Activated CD4-positive, alpha-beta T cell treated with anti-CD3 and anti-CD28 coated beads for 36 hours (primary cell): ENCODE data around the gene IDH3A. TPM values are rescaled to one million over a fixed set of nuclear protein-coding genes. Genes with fewer than 3 reads are reported as not detected.

Source experiments
- ATAC-seq: fragments of 200-7000 bp; cut with Tn5 transposase; one replicate; pipeline ENCODE4 v1.10.0; 2021; ENCODE audit warnings: mild to moderate bottlenecking, moderate library complexity
- CTCF ChIA-PET: fragments of 350-600 bp; sonication (Branson Sonifier 250); formaldehyde crosslinking; loops from one replicate; lab custom pipeline; 2021; ENCODE audit warnings: antibody characterized with exemption; lab: Charles Lee
- POLR2A ChIA-PET: fragments of 350-600 bp; sonication (Branson Sonifier 250); formaldehyde crosslinking; loops from one replicate; lab custom pipeline; 2021; ENCODE audit warnings: antibody characterized with exemption, inconsistent platforms; lab: Charles Lee
- DNase-seq: peaks from one replicate; pipeline ENCODE4 v3.0.0-alpha.2; 2020
- H3K27ac Mint-ChIP-seq: one replicate; pipeline ENCODE4 v1.8.0; 2021; ENCODE audit warnings: mixed read lengths
- H3K27me3 Mint-ChIP-seq: one replicate; pipeline ENCODE4 v1.8.0; 2021; ENCODE audit warnings: mixed read lengths
- H3K36me3 Mint-ChIP-seq: one replicate; pipeline ENCODE4 v1.8.0; 2021; ENCODE audit warnings: low read depth, mixed read lengths
- H3K4me1 Mint-ChIP-seq: one replicate; pipeline ENCODE4 v1.8.0; 2021; ENCODE audit warnings: mixed read lengths
- H3K4me3 Mint-ChIP-seq: one replicate; pipeline ENCODE4 v1.8.0; 2021; ENCODE audit warnings: mild to moderate bottlenecking, moderate library complexity, mixed read lengths
- H3K9me3 Mint-ChIP-seq: one replicate; pipeline ENCODE4 v1.8.0; 2021; ENCODE audit warnings: low read depth, mixed read lengths
- intact Hi-C, 2 experiments: fragments of 100-400 bp; cut with DNase I in 1 of 2; cut with micrococcal nuclease in 1 of 2; formaldehyde crosslinking; loops; one replicate each; pipeline versions ENCODE4 v1.14.2 to v1.15.1; 2022 to 2024; cut with DNase I, micrococcal nuclease
- total RNA-seq, 2 experiments: library from RNA; stranded (reverse); gene quantifications; one replicate each; pipeline ENCODE4 v1.2.3, GENCODE V29; 2021

Gene IDH3A
- total RNA-seq, result 100 to 1,000 TPM; 129 to 135 TPM

- H3K4me3 Mint-ChIP-seq, result peak within 1 kb of the TSS; percentile 95
- ChIA-PET POLR2A (interaction anchor here (0.6 to 2.5 kb wide), 6 partner anchors 11 to 99 kb away, joined by 3 to 12 read pairs (median 7); partner anchors contain the start of gene CIB2), CTCF (interaction anchor here (1.0 to 2.9 kb wide), 6 partner anchors 10 to 151 kb away, joined by 3 to 12 read pairs (median 4); partner anchors contain the start of gene SKIC8)
- peak within 1 kb of the TSS; percentile 96 for H3K27ac Mint-ChIP-seq
- ATAC-seq (peak; percentile 94), DNase-seq (peak; percentile 100)
- H3K36me3 Mint-ChIP-seq, result peaks cover 17% of the 10 kb centered on the region
- H3K4me1 Mint-ChIP-seq, result peaks cover 41% of the 10 kb centered on the region
- intact Hi-C loops, result loop anchor here (1.0 to 5.0 kb wide), 10 partner anchors 13 to 723 kb away; partner anchors contain the start of genes CIB2 (in 2 of the 2), HYKK (in 1 of the 2), IREB2 (in 1 of the 2) and MORF4L1 (in 1 of the 2)
- no peaks in the 10 kb centered on the region for H3K9me3 Mint-ChIP-seq
- H3K27me3 Mint-ChIP-seq, result no peaks in the 10 kb centered on the region
Observed at GRCh38 chr15:78149068-78149804, at the start of gene IDH3A. Gene IDH3A, plus strand, starts transcription at chr15:78149362. Its CDS starts 42 bp downstream, at chr15:78149404.

DNA sequence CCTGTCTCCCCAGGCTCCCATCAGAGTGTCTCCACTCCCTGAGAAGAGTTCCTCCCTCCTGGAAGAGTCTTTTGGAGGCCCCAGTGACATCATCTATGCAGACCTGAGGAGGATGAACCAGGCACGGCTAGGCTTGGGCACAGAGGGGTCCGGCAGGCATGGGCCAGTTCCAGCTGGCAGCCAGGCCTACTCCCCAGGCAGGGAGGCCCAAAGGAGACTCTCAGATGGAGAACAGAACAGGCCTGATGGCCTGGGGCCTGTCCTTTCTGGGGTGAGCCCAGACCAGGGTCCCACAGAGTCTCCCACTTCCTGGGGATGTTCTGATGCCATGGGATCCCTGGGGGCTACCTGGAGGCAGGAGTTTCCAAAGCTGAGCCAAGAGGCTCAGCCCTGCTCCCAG, 48.3 kb upstream of the IDH3A start:
- ChIA-PET CTCF (interaction anchor here (0.8 to 1.3 kb wide), 2 partner anchors 100 to 139 kb away, joined by 3 to 4 read pairs; no protein-coding TSS in a partner anchor), POLR2A (no interaction called here)
- Mint-ChIP-seq H3K27me3 (no peaks in the 10 kb centered on the region), H3K36me3 (no peaks in the 10 kb centered on the region), H3K27ac (no peak overlapping the region), H3K9me3 (no peaks in the 10 kb centered on the region), H3K4me1 (peaks cover 32% of the 10 kb centered on the region), H3K4me3 (no peak overlapping the region)
- ATAC-seq (no peak), DNase-seq (no peak)
- intact Hi-C loops, result no loop called here

- ATAC-seq, result no peak
Observed at GRCh38 chr15:78101423-78102105, 47.6 kb upstream of the IDH3A start.

DNA sequence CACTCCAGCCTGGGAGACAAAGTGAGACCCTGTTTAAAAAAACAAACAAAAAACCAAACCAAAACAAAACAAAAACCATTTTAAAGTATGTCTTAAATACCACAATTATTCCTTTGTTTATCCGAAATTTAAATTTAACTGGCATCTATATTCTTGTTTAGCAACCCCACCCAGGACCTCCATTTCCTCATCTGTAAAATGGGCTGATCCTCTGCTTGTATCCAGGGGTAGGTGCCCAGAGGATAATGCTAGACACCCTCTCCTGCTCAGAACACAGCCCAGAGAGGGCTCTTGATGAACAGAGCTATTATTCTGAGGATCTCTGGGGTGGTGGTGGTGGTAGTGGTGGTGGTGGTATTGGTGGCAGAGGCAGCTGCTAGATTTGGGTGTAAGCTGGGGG, 47.0 kb upstream of the IDH3A start:
- Mint-ChIP-seq H3K9me3 (no peaks in the 10 kb centered on the region), H3K27ac (no peak overlapping the region), H3K27me3 (no peaks in the 10 kb centered on the region), H3K36me3 (no peaks in the 10 kb centered on the region), H3K4me1 (peaks cover 34% of the 10 kb centered on the region), H3K4me3 (no peak overlapping the region)
- DNase-seq, result no peak
- no peak for ATAC-seq
- ChIA-PET CTCF (no interaction called here), POLR2A (no interaction called here)
- intact Hi-C loops, result no loop called here

More at GRCh38 chr15:78101423-78102105, 47.6 kb upstream of the IDH3A start:
- Mint-ChIP-seq H3K27ac (no peak overlapping the region), H3K36me3 (no peaks in the 10 kb centered on the region), H3K4me3 (no peak overlapping the region), H3K27me3 (no peaks in the 10 kb centered on the region), H3K4me1 (peaks cover 34% of the 10 kb centered on the region), H3K9me3 (no peaks in the 10 kb centered on the region)
- DNase-seq, result no peak
- intact Hi-C loops, result no loop called here
- ChIA-PET CTCF (interaction anchor here (0.6 to 1.3 kb wide), 3 partner anchors 101 to 141 kb away, joined by 3 to 4 read pairs (median 3); no protein-coding TSS in a partner anchor), POLR2A (no interaction called here)

DNA sequence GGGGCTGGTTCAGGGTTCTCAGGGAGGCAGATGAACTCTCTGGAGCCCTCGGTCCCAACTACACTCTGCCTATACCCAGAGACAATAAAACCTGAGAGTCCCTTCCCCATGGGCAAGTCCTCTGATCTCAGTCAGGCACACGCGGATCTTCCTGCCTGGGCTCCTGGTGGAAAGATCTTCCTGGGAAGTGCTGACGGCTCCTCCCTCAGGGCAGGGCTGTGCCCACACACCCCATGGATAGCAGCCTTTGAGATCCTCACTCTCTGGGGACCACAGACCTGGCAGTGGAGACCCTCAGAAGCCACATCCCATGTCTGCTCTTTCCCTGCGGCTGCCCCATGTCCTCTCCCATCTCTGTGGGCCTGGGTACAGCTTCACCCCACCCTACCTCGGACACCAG, 46.4 kb upstream of the IDH3A start:
- Mint-ChIP-seq H3K4me1 (peaks cover 34% of the 10 kb centered on the region), H3K27ac (peak overlapping the region; percentile 87)
- POLR2A ChIA-PET, result no interaction called here

DNA sequence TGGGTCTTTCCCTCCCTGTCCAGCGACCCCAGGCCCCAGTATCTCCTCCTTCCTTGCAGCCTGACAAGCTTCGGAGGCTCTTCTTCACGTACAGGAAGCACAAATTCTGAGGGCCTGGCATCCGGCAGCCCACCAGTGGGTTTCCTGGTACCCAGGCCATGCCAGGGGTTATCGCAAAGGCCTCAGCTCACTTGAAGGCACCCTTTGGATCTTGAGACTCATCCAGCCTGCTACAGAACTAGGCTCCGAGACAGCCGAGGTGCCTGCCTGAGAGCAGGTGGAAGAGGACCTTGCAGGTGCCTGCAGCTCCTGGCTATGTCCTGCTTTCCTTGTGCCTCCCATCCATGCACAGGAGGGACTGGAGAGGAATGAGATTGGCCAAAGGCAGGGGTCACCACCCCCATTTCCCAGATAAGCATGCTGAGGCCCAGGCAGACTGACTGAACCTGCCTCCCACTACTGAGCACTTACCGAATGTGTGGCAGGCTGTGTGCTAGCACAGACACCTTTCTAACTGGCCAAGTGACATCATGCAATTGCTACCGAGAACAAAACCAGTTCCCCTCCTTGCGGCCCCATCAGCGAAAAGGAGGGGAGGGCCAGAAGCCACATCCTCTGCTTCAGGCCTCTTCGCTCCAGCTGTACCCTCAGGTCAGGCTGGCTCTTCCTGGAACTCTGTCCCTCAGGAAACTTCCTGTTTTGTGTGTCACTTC, 45.6 kb upstream of the IDH3A start:
- H3K27ac Mint-ChIP-seq, result peak overlapping the region; percentile 87
- DNase-seq (peak; percentile 84), ATAC-seq (peak; percentile 92)
- H3K36me3 Mint-ChIP-seq, result no peaks in the 10 kb centered on the region
- H3K27me3 Mint-ChIP-seq, result no peaks in the 10 kb centered on the region
- no peaks in the 10 kb centered on the region for H3K9me3 Mint-ChIP-seq
- no peak overlapping the region for H3K4me3 Mint-ChIP-seq
- intact Hi-C loops, result no loop called here
- H3K4me1 Mint-ChIP-seq, result peaks cover 36% of the 10 kb centered on the region
- ChIA-PET CTCF (interaction anchor here (0.7 to 1.9 kb wide), 7 partner anchors 9 to 137 kb away, joined by 3 to 6 read pairs (median 4); no protein-coding TSS in a partner anchor), POLR2A (interaction anchor here (0.7 to 1.3 kb wide), 3 partner anchors 27 to 348 kb away, joined by 3 to 4 read pairs (median 3); partner anchors contain the start of gene CIB2)

More for the DNA sequence above, 46.4 kb upstream of the IDH3A start:
- intact Hi-C loops, result no loop called here
- Mint-ChIP-seq H3K36me3 (no peaks in the 10 kb centered on the region), H3K27me3 (no peaks in the 10 kb centered on the region), H3K4me3 (no peak overlapping the region), H3K9me3 (no peaks in the 10 kb centered on the region)
- CTCF ChIA-PET, result interaction anchor here (0.7 to 1.9 kb wide), 5 partner anchors 8 to 136 kb away, joined by 3 to 6 read pairs (median 4); no protein-coding TSS in a partner anchor
- ATAC-seq (no peak), DNase-seq (no peak)

- H3K9me3 Mint-ChIP-seq, result no peaks in the 10 kb centered on the region
- ChIA-PET POLR2A (interaction anchor here (0.7 to 1.3 kb wide), 3 partner anchors 27 to 349 kb away, joined by 3 to 4 read pairs (median 3); partner anchors contain the start of gene CIB2), CTCF (interaction anchor here (0.8 to 1.9 kb wide), 4 partner anchors 8 to 137 kb away, joined by 3 to 6 read pairs (median 5); no protein-coding TSS in a partner anchor)
- ATAC-seq, result peak; percentile 23
- H3K4me1 Mint-ChIP-seq, result peaks cover 36% of the 10 kb centered on the region
- H3K27ac Mint-ChIP-seq, result peak overlapping the region; percentile 87
- intact Hi-C loops, result no loop called here
- no peaks in the 10 kb centered on the region for H3K36me3 Mint-ChIP-seq
- DNase-seq, result no peak
- H3K27me3 Mint-ChIP-seq, result no peaks in the 10 kb centered on the region
- H3K4me3 Mint-ChIP-seq, result no peak overlapping the region
Observed at GRCh38 chr15:78104119-78104479, 45.1 kb upstream of the IDH3A start.

DNA sequence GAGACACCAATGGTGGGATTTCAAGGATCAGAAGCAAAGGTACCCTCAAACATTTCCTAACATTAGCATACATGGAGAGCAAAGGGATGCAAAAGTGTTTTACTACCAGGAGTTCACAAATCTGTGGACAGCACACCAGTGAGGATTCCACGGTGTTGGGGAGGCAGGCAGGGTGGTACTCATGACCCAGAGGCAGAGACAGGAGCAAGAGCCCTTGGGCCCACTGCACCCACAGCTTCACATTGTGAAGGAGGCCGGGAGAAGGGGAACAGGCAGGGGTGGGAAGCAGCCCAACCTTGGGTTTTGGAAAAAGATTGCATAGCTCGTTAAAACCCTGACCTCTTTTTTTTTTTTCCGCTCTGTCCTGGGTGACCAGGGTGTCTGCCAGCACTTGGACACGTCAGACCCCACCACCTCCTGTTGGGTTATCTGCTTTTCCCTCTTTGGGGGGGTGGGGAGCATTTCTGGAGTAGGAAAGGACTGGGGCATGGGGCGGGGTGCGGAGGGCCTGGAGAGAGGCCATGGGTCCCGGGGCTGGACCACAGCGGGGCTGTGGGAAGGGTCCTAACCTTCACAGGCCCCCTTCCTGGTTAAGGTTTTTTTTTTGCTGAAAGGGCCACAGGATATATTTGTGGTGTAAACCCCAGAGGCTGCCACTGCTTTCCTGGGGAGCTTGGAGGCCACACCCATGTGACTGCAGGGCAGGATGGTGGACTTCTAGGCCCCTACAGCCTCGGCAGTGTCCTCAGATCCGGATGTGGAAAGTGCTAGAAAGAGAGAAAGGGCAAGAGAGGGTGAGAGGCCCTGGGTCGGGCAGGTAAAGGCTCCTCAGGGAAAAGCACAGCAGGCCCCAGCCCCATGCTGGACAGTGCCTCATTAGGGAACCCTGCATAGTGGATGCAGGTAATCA, 44.3 kb upstream of the IDH3A start:
- no peaks in the 10 kb centered on the region for H3K36me3 Mint-ChIP-seq
- ATAC-seq (no peak), DNase-seq (no peak)
- H3K27ac Mint-ChIP-seq, result peak overlapping the region; percentile 42
- intact Hi-C loops, result loop anchor here in 1 of 2 experiments (5.0 kb wide), 1 partner anchor 193 kb away; no protein-coding TSS in a partner anchor
- POLR2A ChIA-PET, result interaction anchor here (0.9 kb wide), 1 partner anchor 26 kb away, joined by 3 read pairs; the partner anchor contains the start of gene CIB2
- no peaks in the 10 kb centered on the region for H3K27me3 Mint-ChIP-seq
- H3K4me3 Mint-ChIP-seq, result no peak overlapping the region
- H3K4me1 Mint-ChIP-seq, result peaks cover 36% of the 10 kb centered on the region
- H3K9me3 Mint-ChIP-seq, result no peaks in the 10 kb centered on the region
- CTCF ChIA-PET, result interaction anchor here (0.6 to 7.8 kb wide), 8 partner anchors 7 to 146 kb away, joined by 3 to 64 read pairs (median 4); no protein-coding TSS in a partner anchor

DNA sequence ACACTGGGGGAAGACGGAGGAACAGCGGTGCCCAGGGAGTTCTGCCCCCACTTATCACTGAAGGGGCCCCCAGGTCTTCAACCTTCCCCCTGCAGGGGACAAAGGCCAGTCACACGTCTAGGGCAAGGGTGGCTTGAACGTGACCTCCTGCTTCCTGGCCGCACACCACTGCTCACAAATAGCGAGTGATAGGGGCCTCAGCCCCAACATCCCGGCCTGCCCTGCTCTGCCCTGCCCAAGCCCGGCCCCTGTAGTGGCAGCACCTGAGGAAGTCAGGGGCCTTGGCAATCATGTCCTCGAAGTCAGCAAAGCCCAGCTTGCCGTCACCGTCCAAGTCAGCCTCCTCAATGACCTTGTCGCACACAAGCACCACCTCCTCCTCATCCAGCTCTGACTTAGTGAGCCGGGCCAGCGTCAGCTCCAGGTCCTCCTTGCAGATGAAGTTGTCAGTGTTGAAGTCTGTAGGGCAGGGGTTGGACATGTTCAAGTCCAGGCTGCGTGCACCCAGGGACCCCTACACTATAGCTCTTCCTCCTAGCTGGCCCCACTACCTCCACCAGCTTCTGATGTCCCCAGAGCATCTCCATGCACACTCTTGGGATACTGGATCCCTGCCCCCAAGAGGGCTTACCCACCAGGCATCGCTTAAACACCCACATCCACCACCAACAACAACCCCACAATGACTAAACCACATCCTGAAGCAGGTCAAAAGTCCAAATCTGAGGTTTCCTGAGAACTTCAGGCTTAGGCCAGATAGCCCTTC, 43.5 kb upstream of the IDH3A start:
- Mint-ChIP-seq H3K36me3 (no peaks in the 10 kb centered on the region), H3K9me3 (no peaks in the 10 kb centered on the region), H3K27me3 (no peaks in the 10 kb centered on the region), H3K4me1 (peaks cover 36% of the 10 kb centered on the region), H3K4me3 (no peak overlapping the region), H3K27ac (peak overlapping the region; percentile 12)
- ChIA-PET POLR2A (no interaction called here), CTCF (interaction anchor here (0.6 to 10.0 kb wide), 10 partner anchors 12 to 484 kb away, joined by 3 to 123 read pairs (median 8); no protein-coding TSS in a partner anchor)
- intact Hi-C loops, result loop anchor here in 1 of 2 experiments (5.0 kb wide), 1 partner anchor 193 kb away; no protein-coding TSS in a partner anchor
- ATAC-seq (no peak), DNase-seq (no peak)
